IPS-18a (cell line): Measurements from ENCODE around the gene UNC80.

Source experiments
- H3K27ac ChIP-seq: one replicate; pipeline ENCODE4 v1.5.1; 2013; ENCODE audit warnings: low read length
- H3K27me3 ChIP-seq: one replicate; pipeline ENCODE4 v1.6.1; 2013; ENCODE audit warnings: mild to moderate bottlenecking, low read length; ENCODE audit not compliant: control insufficient read depth, insufficient read depth
- H3K36me3 ChIP-seq: one replicate; pipeline ENCODE4 v1.6.1; 2013; ENCODE audit warnings: low read depth, low read length; ENCODE audit not compliant: control insufficient read depth
- H3K4me1 ChIP-seq: one replicate; pipeline ENCODE4 v1.6.1; 2013; ENCODE audit warnings: low read depth, low read length; ENCODE audit not compliant: control insufficient read depth
- H3K4me3 ChIP-seq: one replicate; pipeline ENCODE4 v1.5.1; 2013; ENCODE audit warnings: low read length
- H3K9ac ChIP-seq: one replicate; pipeline ENCODE4 v1.6.1; 2013; ENCODE audit warnings: mild to moderate bottlenecking, low read length, moderate library complexity
- H3K9me3 ChIP-seq: one replicate; pipeline ENCODE4 v1.6.1; 2013; ENCODE audit warnings: low read depth, low read length; ENCODE audit not compliant: control insufficient read depth

UNC80 gene

GRCh38 chr2:210000464-210001324 lies 229.1 kb downstream of the UNC80 start:
- Histone ChIP-seq H3K9me3 (no peaks in the 10 kb centered on the region), H3K27me3 (no peaks in the 10 kb centered on the region), H3K4me1 (peaks cover 12% of the 10 kb centered on the region), H3K27ac (no peak overlapping the region), H3K9ac (no peak overlapping the region), H3K4me3 (no peak overlapping the region), H3K36me3 (peaks cover 11% of the 10 kb centered on the region)

DNA sequence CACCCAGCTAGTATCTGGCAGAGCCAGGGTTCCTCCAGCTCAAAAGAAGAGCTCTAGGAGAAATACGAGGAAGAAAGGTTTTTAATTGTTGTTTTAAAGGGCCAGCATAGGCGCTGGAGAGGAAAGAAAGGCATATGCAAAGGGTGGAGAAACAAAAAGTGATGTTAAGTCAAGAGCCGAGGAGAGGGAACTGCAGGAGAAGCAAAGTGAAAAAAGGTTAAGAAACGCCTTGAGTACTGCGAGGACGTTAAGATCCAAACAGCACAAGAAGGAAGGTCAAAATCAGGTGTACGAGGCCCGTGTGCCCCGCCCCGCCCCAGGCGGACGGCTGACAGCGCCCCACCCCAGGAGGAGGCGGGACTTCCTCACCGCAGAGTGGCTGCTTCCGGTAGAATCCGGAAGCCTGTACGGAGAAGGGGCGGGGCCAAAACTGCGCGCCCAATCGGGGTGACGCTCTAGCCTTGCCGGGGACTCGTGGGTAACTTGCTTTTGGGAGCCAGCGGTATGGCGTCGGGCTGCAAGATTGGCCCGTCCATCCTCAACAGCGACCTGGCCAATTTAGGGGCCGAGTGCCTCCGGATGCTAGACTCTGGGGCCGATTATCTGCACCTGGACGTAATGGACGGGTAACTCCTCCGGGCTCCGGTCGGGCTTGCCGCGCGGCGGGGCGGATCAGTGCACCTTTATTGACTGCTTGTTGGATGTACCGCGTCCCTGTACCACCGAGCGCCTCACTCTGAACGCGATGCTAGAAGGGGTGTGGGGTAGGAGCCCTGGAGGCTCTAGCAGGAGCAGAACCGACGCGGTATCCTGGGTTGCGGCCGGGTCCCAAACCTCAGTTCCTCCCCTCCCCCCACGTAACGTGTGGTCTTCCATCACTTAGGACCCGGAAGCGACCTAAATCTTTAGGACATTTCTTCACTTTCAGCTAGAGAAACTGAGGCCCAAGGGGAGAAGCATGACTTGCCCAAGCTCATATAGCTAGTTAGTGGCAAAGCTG lies 230.8 kb downstream of the UNC80 start, which contains the start of gene RPE:
Gene RPE (plus strand): TSS at position 481 of the 1,000 bp plus-strand sequence. CDS start 24 bp downstream, at position 505.
- peak within 1 kb of the TSS; percentile 64 for H3K27ac ChIP-seq
- peaks cover 12% of the 10 kb centered on the region for H3K4me1 ChIP-seq
- H3K9me3 ChIP-seq = no peaks in the 10 kb centered on the region
- peaks cover 13% of the 10 kb centered on the region for H3K36me3 ChIP-seq
- peak within 1 kb of the TSS; percentile 95 for H3K4me3 ChIP-seq
- peak within 1 kb of the TSS; percentile 83 for H3K9ac ChIP-seq
- H3K27me3 ChIP-seq = no peaks in the 10 kb centered on the region

DNA sequence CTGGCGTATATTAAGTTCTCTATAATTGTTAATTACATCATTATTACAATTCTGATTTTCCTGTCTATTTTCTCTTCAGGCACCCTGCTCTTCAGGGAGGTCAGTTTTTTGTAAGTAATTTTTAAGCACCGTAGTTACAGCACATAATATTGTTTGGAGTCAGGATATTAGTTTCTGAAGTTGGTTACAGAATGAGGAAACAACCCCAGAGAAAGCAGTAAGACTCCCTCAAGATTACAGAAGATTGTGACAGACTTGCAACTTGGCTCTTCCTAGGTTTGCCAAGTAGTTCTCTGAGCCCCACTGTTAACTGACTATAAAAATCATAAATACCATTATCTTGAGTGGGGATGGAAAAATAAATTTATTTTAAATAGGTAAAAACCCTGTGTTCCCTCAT lies 231.7 kb downstream of the UNC80 start:
- Histone ChIP-seq H3K9me3 (no peaks in the 10 kb centered on the region), H3K4me1 (peaks cover 12% of the 10 kb centered on the region), H3K27me3 (no peaks in the 10 kb centered on the region), H3K4me3 (peak overlapping the region; percentile 95), H3K27ac (peak overlapping the region; percentile 64), H3K9ac (peak overlapping the region; percentile 83), H3K36me3 (peaks cover 16% of the 10 kb centered on the region)

GRCh38 chr2:210004881-210005280 lies 233.2 kb downstream of the UNC80 start:
- peaks cover 12% of the 10 kb centered on the region for H3K4me1 ChIP-seq
- H3K27me3 ChIP-seq = no peaks in the 10 kb centered on the region
- H3K9me3 ChIP-seq = no peaks in the 10 kb centered on the region
- no peak overlapping the region for H3K4me3 ChIP-seq
- no peak overlapping the region for H3K9ac ChIP-seq
- H3K27ac ChIP-seq = no peak overlapping the region
- H3K36me3 ChIP-seq = peaks cover 16% of the 10 kb centered on the region

DNA sequence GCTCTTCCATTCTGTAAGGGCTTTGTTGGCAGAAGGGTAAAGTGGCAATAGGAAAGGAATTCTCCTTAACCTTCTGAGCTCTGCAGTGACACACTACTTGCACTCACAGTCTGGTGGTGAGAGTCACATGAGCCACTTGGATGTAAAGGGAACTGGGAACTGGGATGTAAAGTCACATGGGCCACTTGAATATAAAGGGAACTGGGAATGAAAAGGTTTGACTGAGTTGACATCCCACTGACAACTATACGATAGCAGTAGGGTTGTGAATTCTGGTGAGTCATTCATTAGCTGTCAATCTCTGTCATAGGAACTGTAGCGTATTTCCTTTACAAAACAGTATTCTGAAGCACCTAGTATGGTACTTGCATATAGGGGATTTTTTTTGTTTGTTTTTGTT lies 236.3 kb downstream of the UNC80 start:
- Histone ChIP-seq H3K36me3 (peaks cover 36% of the 10 kb centered on the region), H3K9me3 (no peaks in the 10 kb centered on the region), H3K4me3 (no peak overlapping the region), H3K27me3 (no peaks in the 10 kb centered on the region), H3K4me1 (peaks cover 7% of the 10 kb centered on the region), H3K27ac (no peak overlapping the region), H3K9ac (no peak overlapping the region)

- H3K27me3 ChIP-seq = no peaks in the 10 kb centered on the region
- H3K9me3 ChIP-seq = no peaks in the 10 kb centered on the region
- H3K9ac ChIP-seq = no peak overlapping the region
- no peak overlapping the region for H3K27ac ChIP-seq
- no peak overlapping the region for H3K4me3 ChIP-seq
- no peaks in the 10 kb centered on the region for H3K4me1 ChIP-seq
- peaks cover 33% of the 10 kb centered on the region for H3K36me3 ChIP-seq
Measured at GRCh38 chr2:210009126-210009525, 237.5 kb downstream of the UNC80 start.

- H3K27me3 ChIP-seq = no peaks in the 10 kb centered on the region
- no peak overlapping the region for H3K9ac ChIP-seq
- peaks cover 35% of the 10 kb centered on the region for H3K36me3 ChIP-seq
- no peaks in the 10 kb centered on the region for H3K9me3 ChIP-seq
- H3K4me3 ChIP-seq = no peak overlapping the region
- H3K4me1 ChIP-seq = no peaks in the 10 kb centered on the region
- H3K27ac ChIP-seq = no peak overlapping the region
Measured at GRCh38 chr2:210009896-210010295, 238.3 kb downstream of the UNC80 start.

- H3K9me3 ChIP-seq = no peaks in the 10 kb centered on the region
- no peak overlapping the region for H3K9ac ChIP-seq
- H3K36me3 ChIP-seq = peaks cover 89% of the 10 kb centered on the region
- H3K27ac ChIP-seq = no peak overlapping the region
- no peaks in the 10 kb centered on the region for H3K27me3 ChIP-seq
- no peaks in the 10 kb centered on the region for H3K4me1 ChIP-seq
- H3K4me3 ChIP-seq = no peak overlapping the region
Measured at GRCh38 chr2:210020138-210020537, 248.5 kb downstream of the UNC80 start.

DNA sequence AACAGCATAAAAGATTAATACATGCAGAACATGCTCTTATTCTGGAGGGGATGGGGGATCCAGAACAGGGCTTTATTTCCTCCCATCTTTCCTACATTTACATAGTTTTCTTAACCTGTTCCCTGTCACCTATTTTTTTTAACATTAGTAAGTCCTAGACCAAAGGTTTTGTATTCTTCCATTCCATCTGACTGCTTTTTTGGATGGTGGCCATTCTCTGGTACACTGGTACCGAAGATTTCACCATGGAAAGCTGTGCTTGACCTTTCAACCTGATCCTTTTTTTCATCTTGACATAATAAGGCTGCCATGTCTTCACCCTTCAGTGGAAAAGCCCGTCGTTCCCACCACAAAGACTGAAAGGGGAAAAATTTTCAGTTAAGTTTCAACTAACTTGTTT lies 251.2 kb downstream of the UNC80 start:
- H3K27ac ChIP-seq = no peak overlapping the region
- H3K4me1 ChIP-seq = no peaks in the 10 kb centered on the region
- no peaks in the 10 kb centered on the region for H3K9me3 ChIP-seq
- H3K4me3 ChIP-seq = no peak overlapping the region
- H3K36me3 ChIP-seq = peaks cover 66% of the 10 kb centered on the region
- H3K9ac ChIP-seq = no peak overlapping the region
- H3K27me3 ChIP-seq = no peaks in the 10 kb centered on the region

- peaks cover 20% of the 10 kb centered on the region for H3K36me3 ChIP-seq
- no peak overlapping the region for H3K27ac ChIP-seq
- H3K9ac ChIP-seq = no peak overlapping the region
Measured at GRCh38 chr2:210027608-210028007, 256.0 kb downstream of the UNC80 start.

GRCh38 chr2:210028178-210028577 lies 256.5 kb downstream of the UNC80 start:
- Histone ChIP-seq H3K4me1 (no peaks in the 10 kb centered on the region), H3K36me3 (peaks cover 14% of the 10 kb centered on the region), H3K9ac (no peak overlapping the region), H3K9me3 (no peaks in the 10 kb centered on the region), H3K27me3 (no peaks in the 10 kb centered on the region), H3K4me3 (no peak overlapping the region), H3K27ac (no peak overlapping the region)

More at GRCh38 chr2:210027608-210028007, 256.0 kb downstream of the UNC80 start:
- Histone ChIP-seq H3K4me3 (no peak overlapping the region), H3K4me1 (no peaks in the 10 kb centered on the region), H3K27me3 (no peaks in the 10 kb centered on the region), H3K9me3 (no peaks in the 10 kb centered on the region)
